HS-5 (cell line): ENCODE measurements around the gene GK.
"Not testable (repeated sequence)": the region's sequence is repeated elsewhere in the genome, so short reads cannot be mapped to it uniquely, and the experiment has no call there.

Experiments
- DNase-seq: peaks from one replicate; pipeline ENCODE4 v3.0.0-alpha.2; 2012; ENCODE audit warnings: low read depth

The GK gene

DNA sequence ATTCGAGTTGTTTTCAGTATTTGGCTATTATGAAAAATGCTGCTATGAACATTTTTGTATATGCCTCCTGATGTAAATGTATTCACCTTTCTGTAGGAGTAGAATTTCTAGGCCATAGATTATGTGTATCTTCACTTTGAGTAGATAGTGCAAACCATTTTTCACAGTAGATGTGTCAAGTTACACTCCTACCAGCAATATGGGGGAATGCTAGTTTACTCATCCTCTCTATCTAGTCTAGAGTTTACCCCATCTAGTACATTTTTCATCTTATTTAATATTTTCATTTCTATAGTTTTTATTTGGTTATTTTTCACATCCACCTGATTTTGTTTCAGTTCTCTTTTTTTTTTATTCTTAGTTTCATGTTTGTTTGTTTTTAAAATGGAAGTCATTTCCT is 59.0 kb downstream of the GK start:
- DNase-seq, result no peak

DNA sequence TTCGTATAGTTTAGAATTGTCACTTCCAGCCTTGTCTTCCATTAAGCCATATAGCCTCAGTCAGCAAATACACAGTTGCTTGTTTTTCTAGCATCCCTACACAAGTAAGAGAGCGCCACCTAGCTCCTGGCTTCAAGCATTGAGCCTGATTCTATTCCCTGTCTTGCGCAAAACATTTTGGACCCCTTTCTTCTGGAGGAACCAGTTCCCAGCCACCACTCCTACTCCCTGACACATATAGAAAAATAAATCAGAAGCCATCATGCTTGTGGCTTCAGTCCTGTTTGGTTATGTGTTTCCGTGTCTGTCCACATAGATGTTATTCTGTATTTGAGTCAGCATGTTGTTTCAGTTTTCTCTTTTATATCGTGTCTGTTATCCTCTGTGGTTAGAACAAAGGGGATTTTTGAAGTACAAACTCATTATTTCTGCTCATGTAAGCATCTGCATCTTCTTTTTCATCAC is 59.9 kb downstream of the GK start:
- peak; percentile 5 for DNase-seq

DNA sequence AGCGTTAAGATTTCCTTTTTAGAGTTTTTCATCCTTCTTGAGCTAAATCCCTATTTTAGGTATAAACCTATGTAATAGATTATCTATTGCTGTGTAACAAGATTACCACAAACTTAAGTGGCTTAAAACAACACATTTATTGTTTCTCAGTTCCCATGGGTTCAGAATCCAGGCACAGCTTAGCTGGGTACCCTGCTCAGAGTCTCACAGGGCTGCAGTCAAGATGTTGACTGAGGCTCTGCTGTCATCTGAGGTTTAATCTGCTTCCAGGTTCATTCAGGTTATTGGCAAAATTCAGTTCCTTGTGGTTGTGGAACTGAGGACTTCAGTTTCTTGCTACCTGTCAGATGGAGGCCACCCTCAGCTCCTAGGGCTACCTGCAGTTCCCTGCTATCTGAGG is 60.9 kb downstream of the GK start:
- DNase-seq, result no peak

- DNase-seq, result no peak
Measured at GRCh38 chrX:30715976-30716375, 62.8 kb downstream of the GK start.

- no peak for DNase-seq
Measured at GRCh38 chrX:30733852-30734660, 80.8 kb downstream of the GK start.

GRCh38 chrX:30734782-30735181 is 81.6 kb downstream of the GK start:
- no peak for DNase-seq

DNA sequence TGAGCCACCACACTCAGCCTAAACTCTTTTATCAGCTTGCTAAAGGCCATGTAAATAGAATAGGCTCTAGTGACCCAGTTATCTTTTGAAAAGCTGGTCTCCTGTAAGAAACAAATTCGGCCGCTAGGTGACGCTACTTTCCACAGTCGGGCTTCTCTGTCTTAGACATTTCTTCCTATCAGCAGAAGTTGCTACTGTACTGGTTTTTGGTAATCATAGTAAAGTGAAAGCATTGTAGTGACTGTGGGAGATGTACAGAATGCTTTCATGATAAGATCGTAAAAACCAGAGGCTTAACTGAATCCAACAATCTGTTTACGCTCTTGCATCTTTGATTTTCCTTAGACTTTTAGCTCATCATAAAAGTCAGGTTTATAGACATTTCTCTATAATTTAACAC is 82.6 kb downstream of the GK start:
- DNase-seq, result peak; percentile 13

DNA sequence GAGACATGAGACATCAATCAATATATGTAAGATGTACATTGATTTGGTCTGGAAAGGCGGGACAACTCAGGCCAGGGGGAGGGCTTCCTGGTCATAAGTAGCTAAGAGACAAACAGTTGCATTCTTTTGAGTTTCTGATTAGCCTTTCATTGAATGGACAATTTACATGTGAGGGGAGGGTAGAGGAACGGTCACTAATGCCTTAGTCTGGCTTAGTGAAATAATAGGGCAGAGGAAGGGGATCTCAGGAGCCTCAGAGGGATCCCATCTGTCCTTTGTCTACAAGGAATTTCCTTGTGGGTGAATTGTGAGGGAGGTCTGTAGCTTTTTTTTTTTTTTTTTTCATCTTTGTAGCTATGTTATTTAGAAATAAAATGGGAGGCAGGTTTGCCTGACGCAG is 88.3 kb downstream of the GK start:
- DNase-seq, result no peak

DNA sequence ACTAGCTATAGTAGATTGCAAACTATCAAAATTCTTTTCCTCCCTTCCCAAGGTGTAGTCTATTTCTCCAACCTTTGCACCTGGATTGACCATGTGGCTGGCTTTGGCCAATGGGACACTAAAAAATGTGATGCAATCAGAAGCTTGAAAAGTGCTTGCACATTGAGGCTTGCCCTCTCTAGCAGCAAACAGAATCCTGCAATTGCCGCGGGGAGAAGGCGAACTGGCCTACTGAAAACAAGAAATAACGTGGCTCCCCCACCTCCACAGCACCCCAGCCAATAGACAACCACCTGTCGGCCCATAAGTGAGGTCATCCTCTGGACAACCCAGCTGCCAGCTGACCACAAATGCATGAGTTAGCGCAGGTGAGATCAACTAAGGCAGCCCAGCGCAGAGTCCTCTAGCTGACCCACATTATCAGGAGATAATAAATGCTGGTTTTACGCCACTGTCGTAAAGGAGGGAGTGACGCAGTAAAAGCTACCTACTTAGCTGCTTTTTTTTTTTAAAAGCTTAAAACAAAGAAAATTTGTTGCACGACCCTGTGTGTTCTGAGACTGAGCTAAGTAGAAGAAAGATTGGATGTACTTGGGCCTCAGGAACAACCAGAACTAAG is 95.2 kb downstream of the GK start:
- no peak for DNase-seq

DNA sequence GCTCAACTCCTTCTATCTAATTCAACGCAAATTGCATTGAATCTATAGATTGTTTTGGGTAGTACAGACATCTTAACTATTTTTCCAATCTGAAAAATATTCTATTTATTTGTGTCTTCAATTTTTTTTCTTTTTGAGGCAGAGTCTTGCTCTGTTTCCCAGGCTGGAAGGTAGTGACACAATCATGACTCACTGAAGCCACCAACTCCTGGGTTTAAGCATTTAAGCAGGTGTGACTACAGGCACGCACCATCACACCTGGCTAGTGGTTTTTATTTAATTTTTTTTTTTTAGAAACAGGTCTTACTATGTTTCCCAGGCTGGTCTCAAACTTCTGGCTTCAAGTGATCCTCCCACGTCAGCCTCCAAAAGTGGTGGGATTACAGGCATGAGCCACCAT is 98.3 kb downstream of the GK start:
- DNase-seq, result no peak

GRCh38 chrX:30762755-30763154 is 109.5 kb downstream of the GK start:
- no peak for DNase-seq

DNA sequence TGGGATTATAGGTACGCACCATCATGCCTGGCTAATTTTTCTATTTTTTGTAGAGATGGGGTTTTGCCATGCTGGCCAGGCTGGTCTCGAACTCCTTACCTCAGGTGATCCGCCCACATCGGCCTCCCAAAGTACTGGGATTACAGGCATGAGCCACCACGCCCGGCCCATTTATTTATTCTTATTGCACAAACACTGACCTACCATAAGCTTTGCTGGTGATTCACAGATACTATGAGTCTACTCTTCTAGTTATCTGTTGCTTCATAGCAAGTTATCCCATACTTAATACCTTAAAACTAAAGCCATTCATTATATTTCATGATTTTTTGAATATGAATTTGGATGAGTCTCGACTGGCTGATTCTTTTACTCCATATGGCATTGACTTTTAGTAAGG is 120.5 kb downstream of the GK start:
- DNase-seq, result not testable (repeated sequence)

DNA sequence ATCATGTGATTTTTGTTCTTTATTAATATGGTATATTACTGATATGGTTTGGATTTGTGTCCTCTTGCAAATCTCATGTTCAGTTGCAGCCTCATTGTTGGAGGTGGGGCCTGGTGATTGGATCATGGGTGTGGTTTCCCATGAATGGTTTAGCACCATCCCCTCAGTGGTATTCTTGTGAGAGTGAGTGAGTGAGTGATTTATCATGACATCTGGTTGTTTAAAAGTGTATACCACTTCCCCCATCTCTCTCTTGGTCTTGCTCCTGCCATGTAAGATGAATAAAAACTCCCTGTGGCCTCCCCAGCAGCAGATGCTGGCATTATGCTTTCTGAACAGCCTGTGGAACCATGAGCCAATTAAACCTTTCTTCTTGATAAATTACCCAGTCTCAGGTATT is 124.4 kb downstream of the GK start:
- DNase-seq, result no peak

DNA sequence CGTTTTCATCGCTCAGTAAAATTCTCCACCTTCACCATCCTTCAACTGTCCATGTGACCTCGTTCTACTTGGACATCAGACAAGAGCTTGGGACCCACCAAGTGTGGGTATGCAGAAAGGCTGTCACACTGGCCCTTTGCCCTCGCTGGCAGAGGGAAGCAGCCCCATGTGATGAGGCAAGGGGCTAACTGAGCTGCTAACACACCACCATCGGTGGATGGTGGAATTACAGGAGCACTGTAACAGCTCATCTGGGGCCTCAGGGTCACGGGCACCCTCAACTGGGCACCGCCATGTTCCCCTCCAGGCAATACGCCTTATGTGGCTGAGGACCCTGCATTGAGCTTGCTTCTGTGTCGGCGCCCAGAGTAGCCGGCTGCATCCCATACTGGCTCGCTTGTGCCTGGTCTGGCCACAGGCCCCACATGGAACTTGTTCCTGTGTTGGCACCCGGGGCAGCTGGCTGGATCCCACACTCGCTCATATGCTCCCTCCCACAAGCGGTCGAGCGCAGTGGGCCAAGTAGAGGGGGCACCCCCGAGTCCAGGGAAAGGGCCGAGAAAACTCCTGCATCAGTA is 126.3 kb downstream of the GK start:
- no peak for DNase-seq
